HG03565 (cell line): ENCODE data around the gene TNRC6B.

ENCODE experiments used
- ATAC-seq: cut with Tn5 transposase; IDR thresholded peaks from one replicate; pipeline ENCODE4 v1.9.1; 2021; ENCODE audit warnings: mild to moderate bottlenecking, moderate library complexity; ENCODE audit not compliant: unreplicated experiment

TNRC6B gene

GRCh38 chr22:40239345-40239683 lies 61.6 kb downstream of the TNRC6B start:
- ATAC-seq, result no peak

GRCh38 chr22:40240160-40240559 lies 62.4 kb downstream of the TNRC6B start:
- no peak for ATAC-seq

GRCh38 chr22:40240686-40241085 lies 63.0 kb downstream of the TNRC6B start:
- no peak for ATAC-seq

- ATAC-seq, result no peak
These were observed 63.6 kb downstream of the TNRC6B start for GRCh38 chr22:40241200-40241763.

- no peak for ATAC-seq
These were observed 66.2 kb downstream of the TNRC6B start for GRCh38 chr22:40243891-40244290.

GRCh38 chr22:40244586-40244985 lies 66.9 kb downstream of the TNRC6B start:
- no peak for ATAC-seq

GRCh38 chr22:40247976-40248375 lies 70.3 kb downstream of the TNRC6B start:
- no peak for ATAC-seq

- no peak for ATAC-seq
These were observed 71.6 kb downstream of the TNRC6B start for GRCh38 chr22:40249286-40249685.

GRCh38 chr22:40250608-40251007 lies 72.9 kb downstream of the TNRC6B start:
- ATAC-seq, result no peak

GRCh38 chr22:40251106-40251505 lies 73.4 kb downstream of the TNRC6B start:
- no peak for ATAC-seq

GRCh38 chr22:40252146-40252545 lies 74.4 kb downstream of the TNRC6B start:
- ATAC-seq, result no peak

GRCh38 chr22:40256516-40256915 lies 78.8 kb downstream of the TNRC6B start:
- no peak for ATAC-seq

- no peak for ATAC-seq
These were observed 80.3 kb downstream of the TNRC6B start for GRCh38 chr22:40258017-40258416.

GRCh38 chr22:40258501-40258915 lies 80.8 kb downstream of the TNRC6B start:
- ATAC-seq, result no peak

- ATAC-seq, result no peak
These were observed 84.1 kb downstream of the TNRC6B start for GRCh38 chr22:40261783-40262182.

- ATAC-seq, result no peak
These were observed 85.5 kb downstream of the TNRC6B start for GRCh38 chr22:40263191-40263590.

GRCh38 chr22:40265783-40266182 lies 88.1 kb downstream of the TNRC6B start:
- no peak for ATAC-seq

GRCh38 chr22:40270031-40270430 lies 92.3 kb downstream of the TNRC6B start:
- ATAC-seq, result no peak

- no peak for ATAC-seq
These were observed 93.1 kb downstream of the TNRC6B start for GRCh38 chr22:40270748-40271373.

GRCh38 chr22:40271440-40271839 lies 93.7 kb downstream of the TNRC6B start:
- no peak for ATAC-seq

GRCh38 chr22:40273319-40273718 lies 95.6 kb downstream of the TNRC6B start:
- no peak for ATAC-seq

- no peak for ATAC-seq
These were observed 99.5 kb downstream of the TNRC6B start for GRCh38 chr22:40276996-40277823.
